ENCODE measurements around the gene CASP8AP2.
"Not testable (repeated sequence)": the region's sequence is repeated elsewhere in the genome, so short reads cannot be mapped to it uniquely, and the experiment has no call there.

DNA sequence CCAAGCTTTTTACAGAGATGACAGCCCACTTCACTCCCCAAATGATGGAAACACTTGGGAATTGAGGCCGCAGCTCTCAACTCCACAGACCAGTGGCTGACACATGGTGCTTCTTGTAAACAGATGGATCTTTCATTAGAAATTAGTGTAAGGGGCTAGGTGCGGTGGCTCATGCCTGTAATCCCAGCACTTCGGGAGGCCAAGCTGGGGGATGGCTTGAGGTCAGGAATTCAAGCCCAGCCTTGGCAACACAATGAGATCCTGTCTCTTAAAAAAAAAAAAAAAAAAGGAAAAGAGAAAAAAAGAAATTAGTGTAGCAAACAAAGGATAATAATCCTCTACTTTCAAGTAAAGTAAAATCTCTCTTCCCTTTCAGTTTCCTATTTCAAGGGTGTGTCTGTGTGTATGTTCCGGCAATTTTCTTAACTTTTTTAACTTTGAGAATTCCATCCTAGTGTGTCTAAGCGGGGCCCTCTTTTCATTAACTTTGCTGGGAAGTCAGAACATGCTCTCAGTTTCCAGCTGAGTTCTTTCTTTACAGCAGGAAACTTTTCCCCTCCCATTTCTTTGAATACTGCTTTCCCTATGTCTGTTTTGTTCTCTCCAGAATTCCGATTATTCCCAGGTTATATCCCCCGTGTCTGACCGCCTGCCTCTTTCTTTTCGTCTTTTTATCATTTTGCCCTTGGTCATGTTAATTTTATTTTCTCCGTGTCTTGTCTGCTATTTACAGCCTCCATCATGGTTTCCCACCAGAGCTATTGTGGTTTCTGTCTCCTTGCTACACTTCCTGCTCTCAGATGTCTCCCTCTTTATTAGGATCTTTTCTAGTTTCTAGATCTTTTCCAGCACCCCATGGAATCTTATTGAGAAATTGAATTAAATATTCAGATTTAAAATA is 80.6 kb downstream of the CASP8AP2 start:
- TF ChIP-seq, protein P1, sequence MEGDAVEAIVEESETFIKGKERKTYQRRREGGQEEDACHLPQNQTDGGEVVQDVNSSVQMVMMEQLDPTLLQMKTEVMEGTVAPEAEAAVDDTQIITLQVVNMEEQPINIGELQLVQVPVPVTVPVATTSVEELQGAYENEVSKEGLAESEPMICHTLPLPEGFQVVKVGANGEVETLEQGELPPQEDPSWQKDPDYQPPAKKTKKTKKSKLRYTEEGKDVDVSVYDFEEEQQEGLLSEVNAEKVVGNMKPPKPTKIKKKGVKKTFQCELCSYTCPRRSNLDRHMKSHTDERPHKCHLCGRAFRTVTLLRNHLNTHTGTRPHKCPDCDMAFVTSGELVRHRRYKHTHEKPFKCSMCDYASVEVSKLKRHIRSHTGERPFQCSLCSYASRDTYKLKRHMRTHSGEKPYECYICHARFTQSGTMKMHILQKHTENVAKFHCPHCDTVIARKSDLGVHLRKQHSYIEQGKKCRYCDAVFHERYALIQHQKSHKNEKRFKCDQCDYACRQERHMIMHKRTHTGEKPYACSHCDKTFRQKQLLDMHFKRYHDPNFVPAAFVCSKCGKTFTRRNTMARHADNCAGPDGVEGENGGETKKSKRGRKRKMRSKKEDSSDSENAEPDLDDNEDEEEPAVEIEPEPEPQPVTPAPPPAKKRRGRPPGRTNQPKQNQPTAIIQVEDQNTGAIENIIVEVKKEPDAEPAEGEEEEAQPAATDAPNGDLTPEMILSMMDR (IDR thresholded peaks at IDR 0.05), result not testable (repeated sequence)
- TF ChIP-seq POLR2AphosphoS5, POLR2A (IDR thresholded peaks at IDR 0.05): not testable (repeated sequence)
